GM19023 (cell line): ENCODE measurements around the gene FARP1.

ENCODE experiments used
- ATAC-seq: cut with Tn5 transposase; IDR thresholded peaks from one replicate; pipeline ENCODE4 v1.9.1; 2021; ENCODE audit warnings: mild to moderate bottlenecking, moderate library complexity; ENCODE audit not compliant: unreplicated experiment

The FARP1 gene

GRCh38 chr13:98173431-98174152, 30.7 kb downstream of the FARP1 start:
- no peak for ATAC-seq

GRCh38 chr13:98174307-98174706, 31.4 kb downstream of the FARP1 start:
- no peak for ATAC-seq

GRCh38 chr13:98175043-98175442, 32.1 kb downstream of the FARP1 start:
- ATAC-seq = no peak

GRCh38 chr13:98175823-98176222, 32.9 kb downstream of the FARP1 start:
- ATAC-seq = no peak

DNA sequence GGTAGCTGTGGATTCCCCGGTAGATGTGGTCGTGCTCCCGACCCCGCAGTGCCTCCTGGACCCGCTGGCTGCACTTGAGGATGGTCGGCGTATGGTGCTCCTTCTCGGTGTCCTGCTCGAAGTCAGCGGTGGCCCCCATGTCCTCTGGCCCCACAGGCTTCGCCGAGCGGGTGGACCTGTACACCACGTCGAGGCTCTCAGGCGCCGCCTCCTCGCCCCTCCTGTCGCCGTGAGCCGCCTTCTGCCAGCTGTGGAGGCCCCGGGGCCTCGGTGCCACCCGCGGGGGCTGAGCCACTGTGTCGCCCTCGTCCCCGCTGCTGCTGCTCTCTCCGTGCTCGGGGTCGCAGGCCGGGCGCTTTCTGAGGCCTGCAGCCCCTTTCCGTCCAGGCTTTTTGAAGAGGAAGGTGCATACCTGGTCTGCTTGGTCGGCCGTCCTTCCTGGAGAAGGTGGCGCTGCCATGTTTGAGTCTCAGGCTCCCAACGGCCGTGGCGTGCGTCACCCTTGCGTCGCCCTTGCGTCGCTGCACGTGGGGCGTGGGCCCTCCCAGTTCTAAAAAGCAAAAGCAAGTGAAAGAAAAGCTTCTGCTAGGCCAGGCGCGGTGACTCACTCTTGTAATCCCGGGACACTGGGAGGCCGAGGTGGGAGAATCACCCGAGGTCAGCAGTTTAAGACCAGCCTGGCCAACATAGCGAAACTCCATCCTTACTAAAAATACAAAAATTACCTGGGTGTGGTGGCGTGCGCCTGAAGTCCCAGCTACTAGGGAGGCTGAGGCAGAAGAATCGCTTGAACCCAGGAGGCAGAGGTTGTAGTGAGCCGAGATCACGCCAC, 34.1 kb downstream of the FARP1 start, which contains the start of gene RNF113B:
Gene RNF113B (minus strand): TSS at position 493 of the 832 bp plus-strand sequence. CDS start 33 bp downstream, at position 460.
- ATAC-seq = no peak

DNA sequence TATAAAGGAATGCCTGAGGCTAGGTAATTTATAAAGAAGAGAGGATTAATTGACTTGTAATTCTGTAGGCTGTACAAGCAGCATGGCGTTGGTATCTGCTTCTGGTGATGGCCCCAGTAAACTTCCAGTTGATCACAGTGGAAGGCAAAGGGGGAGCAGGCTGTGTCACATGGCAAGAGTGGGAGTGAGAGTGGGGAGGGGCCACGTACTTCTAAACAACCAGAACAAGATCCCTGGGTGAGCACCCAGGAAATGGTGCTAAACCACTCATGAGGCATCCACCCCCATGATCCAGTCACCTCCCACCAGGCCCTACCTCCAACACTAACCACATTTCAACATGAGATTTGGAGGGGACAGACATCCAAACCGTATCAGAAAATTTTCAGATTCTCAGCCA, 37.2 kb downstream of the FARP1 start:
- no peak for ATAC-seq

- ATAC-seq = no peak
These were observed 38.4 kb downstream of the FARP1 start for GRCh38 chr13:98181111-98181815.

DNA sequence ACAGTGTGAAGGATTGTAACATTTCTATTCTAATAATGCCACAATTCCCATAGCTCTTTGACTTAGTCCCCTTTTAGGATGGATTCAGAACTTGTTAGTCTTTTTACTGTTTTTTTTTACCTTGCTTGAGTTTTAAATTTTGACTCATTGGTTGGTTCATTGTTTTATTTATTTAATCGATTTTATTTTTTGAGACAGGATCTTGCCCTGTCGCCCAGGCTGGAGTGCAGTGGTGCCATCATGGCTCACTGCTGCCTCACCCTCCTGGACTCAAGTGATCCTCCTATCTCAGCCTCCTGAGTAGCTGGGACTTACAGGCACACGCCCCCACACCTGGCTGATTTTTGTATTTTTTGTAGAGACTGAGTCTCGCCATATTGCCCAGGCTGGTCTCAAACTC, 39.3 kb downstream of the FARP1 start:
- no peak for ATAC-seq

GRCh38 chr13:98182589-98182988, 39.7 kb downstream of the FARP1 start:
- ATAC-seq = no peak

DNA sequence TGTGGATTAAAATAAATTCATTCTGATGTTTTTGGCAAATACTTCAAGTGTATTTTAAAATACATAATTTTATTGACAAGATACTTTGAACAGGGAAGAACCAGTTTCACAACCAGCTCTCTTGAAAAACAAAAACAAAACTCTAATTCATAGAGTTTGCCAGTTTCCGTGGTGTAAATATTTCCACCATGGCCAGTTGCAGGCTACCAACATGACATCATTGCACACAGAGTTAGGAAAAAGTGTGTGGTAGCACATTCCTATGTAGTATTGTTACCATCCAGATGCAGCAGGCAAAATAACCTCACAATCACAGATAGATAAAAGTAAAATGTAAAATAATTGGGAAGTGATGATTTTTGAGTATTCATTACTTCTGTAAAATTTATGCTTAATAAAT, 41.9 kb downstream of the FARP1 start:
- no peak for ATAC-seq

GRCh38 chr13:98187155-98187964, 44.5 kb downstream of the FARP1 start:
- ATAC-seq = no peak

GRCh38 chr13:98187965-98188261, 45.0 kb downstream of the FARP1 start:
- no peak for ATAC-seq

GRCh38 chr13:98188544-98189166, 45.8 kb downstream of the FARP1 start:
- no peak for ATAC-seq

DNA sequence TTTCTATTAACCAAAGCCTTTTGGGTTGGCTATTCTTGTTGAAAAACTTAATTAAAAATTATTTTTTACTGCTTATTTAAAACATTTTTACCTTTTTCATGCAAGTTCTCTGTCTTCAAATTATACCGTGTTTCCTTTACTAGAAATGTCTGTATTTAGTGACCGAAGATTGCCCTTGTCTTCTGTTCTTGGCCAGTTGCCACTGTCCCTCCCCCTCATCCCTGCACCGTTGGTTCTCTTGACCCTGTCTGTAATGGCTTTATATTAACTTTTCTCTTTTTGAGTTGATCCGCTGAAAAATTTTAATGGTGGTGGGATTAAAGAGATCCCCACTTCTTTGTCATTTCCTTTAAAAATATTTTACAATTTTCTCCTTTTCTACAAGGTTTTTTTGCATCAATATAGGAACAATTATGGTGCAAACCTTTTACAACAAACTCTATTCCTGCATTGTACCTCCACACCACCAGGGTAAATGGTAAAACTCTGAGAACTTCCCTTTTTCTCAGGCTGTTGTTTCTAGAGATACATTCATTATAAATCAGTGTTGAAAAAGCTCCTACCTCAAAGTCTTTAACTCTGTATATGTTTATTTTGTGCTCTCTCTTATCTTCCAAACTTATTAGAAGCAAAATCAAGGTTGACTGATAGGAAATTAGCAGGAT, 47.1 kb downstream of the FARP1 start:
- ATAC-seq = no peak

GRCh38 chr13:98190889-98191444, 48.1 kb downstream of the FARP1 start:
- ATAC-seq = no peak

DNA sequence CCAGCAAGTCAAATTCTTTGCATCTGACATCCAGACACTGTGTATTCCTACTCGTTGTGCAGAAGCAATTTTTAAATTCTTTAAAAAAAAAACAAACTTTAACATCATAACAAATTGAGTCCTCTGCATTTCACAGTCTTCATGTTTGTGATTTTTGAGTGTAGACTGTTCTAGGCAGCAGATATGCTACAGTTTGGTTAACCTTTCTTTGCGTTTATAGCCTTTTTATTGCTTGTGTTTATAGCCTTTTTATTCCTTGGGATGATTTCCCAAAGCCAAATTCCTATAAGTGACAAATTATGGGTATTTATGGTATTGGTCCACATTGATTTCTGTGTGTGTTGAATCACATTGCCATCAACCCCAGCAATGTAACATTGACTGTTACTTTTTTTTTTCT, 49.1 kb downstream of the FARP1 start:
- ATAC-seq = no peak

DNA sequence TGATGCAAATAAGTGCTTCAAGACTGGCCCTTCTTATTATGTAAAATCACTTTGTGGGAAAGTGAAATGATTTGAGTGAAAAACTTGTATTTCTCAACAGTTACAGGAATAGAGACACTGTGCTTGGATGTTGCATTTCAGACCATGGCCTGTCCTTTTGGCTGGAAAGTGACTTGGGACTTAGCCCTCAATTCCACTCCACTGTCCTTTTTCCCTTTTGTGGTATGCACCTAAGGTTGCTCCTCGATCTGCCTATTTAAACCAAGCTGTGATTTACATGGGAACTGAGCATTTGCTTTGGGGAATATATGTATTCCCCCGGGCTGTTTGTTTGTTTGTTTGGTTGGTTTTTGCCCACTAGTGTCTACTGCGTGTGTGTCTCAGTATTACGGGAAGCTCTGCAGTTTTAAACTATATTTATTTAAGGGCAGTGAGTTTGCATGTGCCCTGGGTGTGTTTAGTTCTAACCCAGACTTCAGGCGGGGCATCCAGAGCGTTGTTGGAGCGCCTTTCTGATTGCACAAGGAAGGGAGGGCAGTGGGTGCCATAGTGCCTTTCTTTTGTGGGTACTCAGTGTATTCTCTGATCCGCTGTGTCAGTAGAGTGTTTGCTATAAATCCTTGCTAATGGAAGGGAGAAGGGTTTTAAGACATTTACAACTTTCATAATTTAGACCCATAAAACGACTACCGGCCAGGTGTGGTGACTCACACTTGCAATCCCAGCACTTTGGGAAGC, 52.3 kb downstream of the FARP1 start:
- ATAC-seq = no peak

DNA sequence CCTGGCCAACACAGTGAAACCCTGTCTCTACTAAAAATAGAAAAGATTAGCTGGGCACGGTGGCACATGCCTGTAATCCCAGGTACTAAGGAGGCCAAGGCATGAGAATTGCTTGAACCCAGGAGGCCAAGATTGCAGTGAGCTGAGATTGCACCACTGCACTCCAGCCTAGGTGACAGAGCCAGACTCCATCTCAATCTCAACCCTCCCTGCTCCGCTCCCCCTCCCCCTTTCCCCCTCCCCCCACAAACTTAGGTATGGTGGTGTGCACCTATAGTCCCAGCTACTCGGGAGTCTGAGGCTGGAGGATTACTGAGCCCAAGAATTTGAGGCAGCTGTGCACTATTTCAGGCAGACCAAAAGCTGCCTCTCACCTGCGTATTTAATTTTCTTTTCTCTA, 55.8 kb downstream of the FARP1 start:
- ATAC-seq = no peak

- no peak for ATAC-seq
These were observed 56.6 kb downstream of the FARP1 start for GRCh38 chr13:98199480-98199879.
